GM18868 (cell line): ENCODE results near the gene LRRC8C.
"Not testable (repeated sequence)": the region's sequence is repeated elsewhere in the genome, so short reads cannot be mapped to it uniquely, and the experiment has no call there.

Source experiments
- ATAC-seq: cut with Tn5 transposase; IDR thresholded peaks from one replicate; pipeline ENCODE4 v1.9.1; 2021; ENCODE audit warnings: mild to moderate bottlenecking, moderate library complexity; ENCODE audit not compliant: unreplicated experiment

LRRC8C gene

DNA sequence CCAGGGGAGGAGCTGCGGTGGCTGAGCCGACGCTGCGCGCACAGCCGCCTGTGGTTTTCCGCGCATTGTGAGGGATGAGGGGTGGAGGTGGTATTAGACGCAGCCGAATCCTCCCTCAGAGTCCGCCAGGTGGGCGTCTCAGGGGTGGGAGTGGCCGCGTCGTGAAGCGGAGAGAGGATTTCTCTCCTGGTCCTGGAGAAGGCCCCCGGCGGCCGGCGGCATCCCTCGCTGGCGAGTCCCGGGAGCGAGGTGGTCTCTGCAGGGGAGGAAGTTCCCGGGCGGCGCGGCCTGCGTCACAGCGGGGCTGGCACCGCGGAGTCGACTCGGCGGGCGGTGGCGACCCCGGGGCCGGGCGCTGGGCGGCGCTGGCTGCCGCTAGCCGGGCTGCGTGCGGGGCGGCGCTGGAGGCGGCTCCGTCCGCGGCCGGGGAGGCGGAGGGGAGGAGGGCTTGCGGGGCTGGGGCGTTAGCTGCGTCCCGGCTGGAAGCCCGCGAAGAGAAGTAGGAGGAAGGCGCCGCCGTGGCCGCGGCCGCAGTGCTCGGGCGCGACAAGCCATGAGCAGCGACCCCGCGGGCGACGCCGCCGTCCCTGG is at the start of gene LRRC8C:
Gene LRRC8C (plus strand): TSS at position 464 of the 591 bp plus-strand sequence. CDS start 53,354 bp downstream, outside the sequence.
- peak; percentile 88 for ATAC-seq

DNA sequence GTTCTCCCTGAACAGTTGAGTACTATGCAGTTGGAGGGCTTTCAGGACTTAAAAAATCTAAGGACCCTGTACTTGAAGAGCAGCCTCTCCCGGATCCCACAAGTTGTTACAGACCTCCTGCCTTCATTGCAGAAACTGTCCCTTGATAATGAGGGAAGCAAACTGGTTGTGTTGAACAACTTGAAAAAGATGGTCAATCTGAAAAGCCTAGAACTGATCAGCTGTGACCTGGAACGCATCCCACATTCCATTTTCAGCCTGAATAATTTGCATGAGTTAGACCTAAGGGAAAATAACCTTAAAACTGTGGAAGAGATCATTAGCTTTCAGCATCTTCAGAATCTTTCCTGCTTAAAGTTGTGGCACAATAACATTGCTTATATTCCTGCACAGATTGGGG is 48.7 kb upstream of the LRRC8C start:
- no peak for ATAC-seq

DNA sequence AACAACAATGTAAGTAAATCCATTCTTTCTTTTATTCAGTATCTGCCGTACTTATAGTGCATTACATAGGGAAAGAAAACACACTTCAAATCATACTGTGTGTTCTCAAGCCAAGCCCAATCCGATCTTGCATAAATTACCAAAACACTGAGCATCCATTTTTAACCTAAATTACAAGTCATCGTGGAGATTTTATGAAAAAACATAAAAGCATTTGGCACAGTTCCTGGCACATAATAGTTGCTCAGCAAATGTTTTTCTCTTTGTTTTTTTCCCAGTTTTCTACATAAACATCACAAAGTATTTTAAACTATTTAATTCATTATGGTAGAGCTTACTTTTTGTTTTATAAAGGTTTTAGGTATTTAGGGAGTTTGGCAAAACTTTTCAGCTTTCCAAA is 48.1 kb upstream of the LRRC8C start:
- ATAC-seq, result no peak

DNA sequence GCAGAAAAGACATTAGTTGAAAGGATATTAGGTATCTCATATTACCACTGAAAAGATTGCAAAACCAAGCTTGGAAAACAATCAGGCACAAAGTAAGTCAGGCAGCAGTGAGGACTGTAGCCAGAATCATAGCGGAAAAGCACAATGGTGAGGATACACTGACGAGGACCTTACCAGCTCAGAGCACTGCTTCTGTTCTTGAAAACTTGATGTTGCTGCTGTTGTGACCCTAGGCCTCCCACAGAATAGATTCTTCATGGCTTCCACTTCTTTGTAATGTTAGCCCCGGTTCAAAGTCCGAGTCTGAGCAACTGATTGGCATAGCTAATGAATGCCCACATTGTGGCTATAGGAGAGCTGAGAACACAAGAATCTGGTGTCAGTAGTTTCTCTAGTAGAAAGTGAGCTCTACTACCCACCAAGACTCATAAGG is 45.2 kb upstream of the LRRC8C start:
- ATAC-seq, result no peak

DNA sequence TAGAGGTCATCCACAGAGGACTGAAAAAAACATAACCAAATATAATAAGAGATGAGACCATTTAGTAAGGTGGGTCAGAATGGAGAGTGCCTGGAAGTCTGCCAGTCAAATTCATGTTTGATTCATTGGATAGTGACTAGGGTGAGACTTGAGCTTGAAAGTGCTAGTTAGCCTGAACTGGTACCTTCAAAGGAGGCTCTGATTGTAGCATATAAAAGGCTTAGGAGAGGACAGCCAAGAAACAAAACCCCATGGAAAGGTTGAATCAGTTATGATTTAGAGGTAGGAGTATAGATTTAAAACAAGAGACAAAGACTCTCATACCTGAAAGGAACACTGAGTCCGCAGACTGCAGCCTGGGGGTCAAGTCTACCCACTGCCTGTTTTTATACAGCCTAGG is 44.4 kb upstream of the LRRC8C start:
- no peak for ATAC-seq

DNA sequence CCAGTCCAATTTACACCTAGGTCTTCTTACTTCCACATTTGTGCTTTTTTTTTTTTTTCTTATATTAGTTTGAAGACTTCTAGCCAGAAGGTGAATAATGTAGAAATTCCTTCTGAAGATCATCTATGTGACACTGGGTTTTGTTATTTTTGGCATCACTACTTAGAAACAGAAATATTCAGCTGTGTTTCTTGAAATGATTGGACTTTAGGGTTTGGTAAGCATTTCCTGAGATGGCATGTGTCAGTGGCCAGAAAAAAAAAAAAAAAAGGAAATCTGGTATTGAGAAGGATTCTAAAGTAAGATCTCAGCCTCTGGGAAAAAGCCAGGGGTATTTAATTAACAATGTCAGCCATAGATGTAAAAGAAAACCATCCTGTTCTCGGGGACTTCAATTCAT is 43.4 kb upstream of the LRRC8C start:
- peak; percentile 46 for ATAC-seq

DNA sequence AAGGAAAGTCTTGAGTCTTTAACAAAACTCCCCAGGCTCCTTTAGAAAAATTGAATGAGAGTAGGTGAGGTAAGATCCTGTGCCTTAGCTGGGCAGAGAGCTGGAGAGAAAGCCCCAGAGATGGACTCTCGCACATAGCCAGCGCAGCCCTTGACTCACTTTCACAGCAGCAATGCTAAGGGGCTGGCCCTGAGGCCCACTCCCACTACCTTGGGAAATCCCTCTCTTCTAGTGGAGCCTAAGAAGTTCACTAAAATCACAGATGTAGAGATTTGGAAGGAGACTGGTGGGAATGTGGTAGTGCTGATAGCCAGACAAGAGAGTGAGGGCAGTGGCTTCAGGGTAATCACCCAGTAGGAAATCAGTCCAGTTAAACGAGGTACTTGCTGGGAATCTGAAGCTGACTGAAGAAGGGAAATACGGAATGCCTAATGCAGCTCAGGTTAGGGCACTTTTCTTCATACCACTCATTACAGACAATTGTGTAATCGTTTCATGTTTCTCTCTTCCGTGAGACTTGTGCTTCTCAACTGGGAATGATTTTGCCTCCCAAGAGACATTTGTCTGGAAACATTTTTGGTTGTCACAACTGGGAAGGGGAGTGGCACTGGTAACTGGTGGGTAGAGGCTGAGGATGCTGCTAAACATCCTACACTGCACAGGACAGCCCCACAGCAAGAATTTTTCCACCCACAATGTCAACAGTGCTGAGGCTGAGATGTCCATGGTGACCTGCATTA is 42.4 kb upstream of the LRRC8C start:
- ATAC-seq, result peak; percentile 61

DNA sequence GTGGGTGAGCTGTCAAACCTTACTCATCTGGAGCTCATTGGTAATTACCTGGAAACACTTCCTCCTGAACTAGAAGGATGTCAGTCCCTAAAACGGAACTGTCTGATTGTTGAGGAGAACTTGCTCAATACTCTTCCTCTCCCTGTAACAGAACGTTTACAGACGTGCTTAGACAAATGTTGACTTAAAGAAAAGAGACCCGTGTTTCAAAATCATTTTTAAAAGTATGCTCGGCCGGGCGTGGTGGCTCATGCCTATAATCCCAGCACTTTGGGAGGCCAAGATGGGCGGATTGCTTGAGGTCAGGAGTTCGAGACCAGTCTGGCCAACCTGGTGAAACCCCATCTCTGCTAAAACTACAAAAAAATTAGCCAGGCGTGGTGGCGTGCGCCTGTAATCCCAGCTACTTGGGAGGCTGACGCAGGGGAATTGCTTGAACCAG is 40.0 kb upstream of the LRRC8C start:
- ATAC-seq, result not testable (repeated sequence)

DNA sequence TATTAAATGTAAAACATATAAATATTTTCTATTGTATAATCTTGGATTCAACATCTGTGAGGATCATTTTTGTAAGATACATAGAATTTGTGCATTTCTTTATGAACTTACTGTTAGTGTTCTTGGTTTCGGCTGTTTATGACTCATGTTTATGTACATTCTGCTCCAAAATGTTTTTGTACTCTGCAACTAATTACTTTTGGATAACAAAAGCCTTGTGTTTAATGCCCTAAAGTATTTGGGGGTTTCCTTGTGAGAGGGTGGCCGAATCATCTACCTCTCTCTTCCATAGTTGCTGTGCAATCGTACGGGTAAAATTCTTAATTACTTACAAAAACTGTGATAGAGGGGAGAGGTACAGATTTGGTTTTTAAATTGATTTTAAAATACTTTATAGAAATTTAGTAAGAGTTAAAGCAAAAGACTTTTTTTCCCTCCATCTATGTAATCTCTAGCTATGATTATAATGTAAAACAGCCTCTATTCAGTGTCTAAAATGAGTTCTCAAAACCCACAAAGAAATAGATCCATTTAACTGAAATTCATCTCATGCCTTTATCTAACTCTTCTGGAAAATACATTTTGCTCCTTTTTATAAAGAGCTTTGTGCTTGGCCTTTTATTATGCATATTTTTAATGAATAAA is 38.7 kb upstream of the LRRC8C start:
- no peak for ATAC-seq

DNA sequence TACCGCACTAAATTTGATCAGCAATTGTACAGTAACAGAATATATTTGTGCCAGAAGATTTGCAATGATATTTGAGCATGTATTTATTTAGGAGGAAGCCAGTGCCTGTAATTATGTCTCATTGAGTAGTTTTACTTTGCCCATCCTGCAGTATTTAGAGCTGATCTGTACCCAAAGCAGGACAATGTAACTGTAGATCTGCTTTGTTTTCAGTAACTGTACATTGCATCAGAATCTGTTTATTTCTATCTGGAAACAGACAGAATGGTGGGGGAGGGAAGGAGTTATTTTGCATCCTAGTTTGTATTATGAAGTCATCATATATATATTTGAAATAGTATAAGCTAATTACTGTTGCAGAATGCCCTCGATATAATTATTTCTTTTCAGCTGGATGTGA is 36.2 kb upstream of the LRRC8C start:
- ATAC-seq, result no peak

DNA sequence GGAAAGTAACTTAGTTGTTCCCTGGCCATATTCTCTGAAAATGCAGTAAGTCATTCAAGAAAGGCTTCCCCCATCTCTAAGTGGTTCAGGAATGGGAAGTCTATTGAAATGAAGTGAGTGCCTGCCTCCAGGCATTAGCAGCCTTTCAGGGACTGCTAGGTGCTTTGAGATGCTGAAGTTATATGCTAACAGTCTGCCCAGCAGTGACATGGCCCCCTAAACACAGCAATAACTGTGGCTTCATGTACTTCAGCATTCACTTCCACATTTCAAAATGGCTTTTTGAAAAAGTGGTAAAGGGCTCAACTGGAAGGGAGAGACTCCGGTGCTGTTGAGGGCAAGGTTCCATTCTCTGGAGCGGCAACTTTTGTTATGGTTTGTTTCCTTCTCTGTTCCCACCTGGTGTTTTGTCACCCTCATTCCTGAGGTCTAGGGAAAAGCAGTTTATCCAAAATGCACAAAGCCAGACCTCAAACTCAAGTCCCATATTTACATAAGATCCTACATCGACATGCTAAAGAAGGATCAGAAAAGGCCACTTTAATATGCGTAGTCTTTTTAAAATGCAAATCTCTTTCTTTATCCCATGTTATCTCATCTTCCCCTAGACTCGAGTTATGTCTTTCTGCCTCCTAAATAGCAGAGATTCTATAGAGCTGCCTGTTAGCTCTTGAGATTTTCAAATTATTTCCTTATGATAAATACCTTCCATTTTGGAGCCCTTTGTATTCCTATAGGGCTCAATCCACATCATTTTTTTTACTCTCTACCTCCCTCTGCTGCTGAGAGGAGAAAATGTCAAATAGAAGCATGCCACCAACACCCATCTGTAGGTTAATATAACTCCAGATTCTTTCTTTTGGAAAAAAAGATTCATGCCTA is 34.2 kb upstream of the LRRC8C start:
- ATAC-seq, result no peak

DNA sequence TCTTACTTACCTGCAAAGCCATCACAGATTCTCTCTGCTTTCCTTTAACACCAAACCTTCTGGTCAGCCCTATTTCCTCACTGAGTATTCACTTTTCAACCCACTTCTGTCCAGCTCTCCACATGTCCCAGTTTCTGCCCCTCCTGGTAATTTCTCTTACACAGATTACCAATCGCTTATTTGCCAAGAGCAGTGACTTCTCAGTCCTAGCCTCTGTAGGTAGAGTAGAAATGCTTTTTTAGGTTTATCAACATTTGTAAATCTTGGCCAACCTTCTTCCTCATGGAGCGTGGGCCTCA is 33.6 kb upstream of the LRRC8C start:
- no peak for ATAC-seq

DNA sequence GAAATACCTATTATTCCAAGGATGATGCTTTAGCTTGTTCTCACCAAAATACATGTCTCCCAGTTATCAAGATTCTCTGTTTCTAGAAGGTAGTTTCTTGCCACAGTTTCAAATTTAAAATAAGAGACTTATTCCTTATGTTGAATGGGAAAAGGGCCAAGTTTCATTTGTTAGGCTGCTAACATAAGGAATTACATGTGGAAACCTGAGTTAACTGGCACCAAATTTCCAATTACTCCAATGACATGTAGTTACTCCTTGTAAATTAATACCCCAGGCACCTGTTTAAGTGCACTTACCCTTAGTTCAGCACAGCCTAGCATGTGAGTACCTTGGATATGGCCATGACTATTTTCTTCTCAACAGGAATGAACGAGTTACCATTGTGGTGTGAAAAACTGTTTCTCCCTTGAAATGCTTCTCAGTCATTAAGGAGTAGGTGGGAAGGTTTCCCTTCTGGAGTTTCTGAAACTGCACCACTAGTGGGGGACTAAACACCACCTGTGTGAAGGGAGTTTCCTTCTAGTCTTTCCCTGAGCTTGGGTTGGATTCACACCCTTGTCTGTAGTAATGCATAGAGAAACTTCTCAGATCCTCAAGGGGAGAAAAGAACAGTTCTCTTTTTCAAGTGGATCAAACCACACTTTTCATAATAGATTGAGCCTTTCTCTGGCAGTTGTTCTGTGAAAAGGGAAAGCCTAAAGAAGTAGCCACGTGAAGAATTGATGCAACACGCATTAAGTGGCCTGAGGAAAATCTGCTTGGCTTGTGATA is 32.3 kb upstream of the LRRC8C start:
- ATAC-seq, result peak; percentile 71

DNA sequence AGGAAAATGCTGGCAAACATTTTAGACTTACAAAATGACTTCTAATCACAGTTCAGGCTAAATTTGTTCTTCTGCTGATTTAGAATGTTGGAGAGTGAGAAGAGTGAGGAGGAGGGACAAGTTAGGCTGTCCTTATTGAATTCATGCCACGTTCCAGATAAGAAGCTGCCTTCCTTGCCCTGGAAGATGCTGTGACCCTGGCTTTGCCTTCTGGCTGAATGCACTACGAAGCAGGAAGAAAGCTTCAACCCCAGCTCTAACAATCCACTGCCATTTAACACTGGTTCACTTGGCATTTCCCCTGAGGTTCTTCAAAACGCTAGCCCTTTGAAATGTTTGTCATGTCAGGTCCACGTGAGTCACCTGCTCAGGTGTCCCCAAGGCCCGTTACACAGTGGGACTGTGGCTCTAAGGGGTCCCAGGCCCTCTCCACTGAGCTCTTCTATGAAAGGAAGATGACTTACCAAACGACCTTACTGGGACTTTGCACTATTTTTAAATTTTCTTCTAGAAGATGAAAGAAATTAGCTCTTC is 30.0 kb upstream of the LRRC8C start:
- ATAC-seq, result no peak

DNA sequence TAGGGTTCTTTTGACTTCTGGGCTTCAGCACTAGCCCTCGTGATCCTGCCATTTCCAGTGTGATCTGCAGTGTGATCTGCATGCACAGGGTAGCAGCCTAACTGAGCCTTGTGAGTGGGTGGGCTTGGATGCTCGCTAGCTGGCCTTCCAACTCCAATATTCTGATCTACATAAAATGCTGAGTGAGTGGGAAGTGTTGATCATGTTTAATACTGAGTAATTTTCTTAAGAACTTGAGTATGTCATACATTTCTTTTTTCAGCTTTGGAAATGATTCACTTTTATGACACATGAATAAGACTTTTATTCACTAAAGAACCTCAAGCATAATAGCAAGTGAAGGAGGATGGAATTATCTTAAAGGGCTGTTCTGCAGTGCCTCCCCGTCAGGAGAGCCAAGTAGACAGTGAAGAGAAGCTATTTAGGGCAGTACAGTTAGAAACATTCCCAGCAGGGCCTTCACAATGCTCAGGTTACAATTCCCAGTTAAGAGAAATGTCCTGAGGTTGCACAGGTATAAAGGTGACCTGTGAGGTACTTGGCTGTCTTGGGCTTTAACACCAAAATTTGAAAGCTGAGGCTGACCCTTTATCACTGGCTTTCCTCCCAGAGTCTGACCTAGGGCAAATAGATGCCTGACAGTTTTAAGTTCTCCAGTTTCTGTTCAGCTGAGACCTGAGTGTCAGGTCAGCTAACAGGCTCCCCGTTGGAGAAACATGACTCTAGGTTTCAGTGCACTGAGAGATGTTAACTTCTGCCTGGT is 29.1 kb upstream of the LRRC8C start:
- no peak for ATAC-seq

DNA sequence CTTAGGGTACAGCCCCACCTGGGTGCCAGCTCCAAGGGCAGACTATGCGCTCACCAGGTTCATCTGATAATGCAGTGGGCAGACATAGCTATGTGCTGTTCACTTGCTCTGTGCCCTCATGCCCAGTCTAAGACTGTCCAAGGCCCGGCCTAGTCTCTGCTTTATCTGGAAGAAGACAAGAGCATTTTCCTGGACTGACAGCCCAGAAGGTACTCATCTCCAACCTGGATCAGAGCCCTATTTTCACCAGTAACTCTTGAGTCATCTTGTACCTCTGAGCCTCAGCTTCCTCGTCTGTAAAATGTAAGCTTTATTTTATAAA is 28.5 kb upstream of the LRRC8C start:
- no peak for ATAC-seq

DNA sequence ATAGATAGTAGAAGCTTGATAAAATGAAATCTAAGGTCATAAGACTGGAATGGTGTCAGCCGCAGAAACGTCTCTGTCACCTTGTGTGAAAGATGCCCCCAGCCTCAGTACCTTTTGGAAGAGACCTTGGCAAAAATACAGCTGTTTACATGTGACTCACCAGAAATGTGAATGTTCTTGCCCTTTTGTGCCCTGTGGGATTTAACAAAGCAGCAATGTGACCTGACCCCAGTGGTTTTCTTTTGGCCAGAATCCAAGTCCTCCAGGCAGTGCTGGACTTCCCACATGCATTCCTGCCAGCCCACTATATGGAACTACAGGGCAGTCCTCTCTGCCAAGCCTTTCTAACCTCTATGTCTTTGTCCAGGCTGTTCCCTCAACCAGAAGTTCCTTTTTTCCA is 27.2 kb upstream of the LRRC8C start:
- no peak for ATAC-seq

DNA sequence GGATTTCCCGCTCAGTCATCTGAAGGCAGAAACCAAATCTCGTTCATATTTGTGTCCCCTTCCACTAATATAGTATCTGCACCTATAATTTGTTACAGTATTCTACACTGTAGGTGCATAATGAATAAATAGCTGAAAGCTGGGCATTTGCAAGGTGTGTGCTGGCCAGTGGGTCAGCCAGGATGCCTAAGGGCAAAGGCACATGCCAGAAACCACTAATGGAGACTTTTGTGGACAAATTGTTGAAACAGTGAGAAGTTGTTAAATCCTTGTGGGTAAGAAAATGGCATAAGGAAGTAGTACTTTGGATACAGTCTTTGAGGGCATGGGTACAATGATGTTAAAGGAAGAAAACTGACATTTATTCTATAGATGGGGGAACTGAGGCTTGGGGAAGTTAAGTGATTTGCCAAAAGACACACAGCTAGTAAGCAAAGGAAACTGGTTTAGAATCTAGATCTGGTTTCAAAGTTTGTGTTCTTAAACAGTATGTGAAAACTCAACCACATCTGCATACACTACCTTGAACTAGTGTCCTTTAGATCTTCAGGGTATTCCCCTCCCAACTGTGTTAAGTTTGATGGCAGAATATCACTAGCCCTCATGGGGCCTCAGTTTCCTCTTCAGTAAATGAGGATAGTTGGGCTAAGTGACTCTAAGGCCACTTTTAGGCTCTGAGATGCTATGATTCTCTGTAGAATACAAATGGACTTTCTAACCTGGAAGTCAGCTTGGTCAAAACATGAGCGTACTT is 26.5 kb upstream of the LRRC8C start:
- no peak for ATAC-seq

DNA sequence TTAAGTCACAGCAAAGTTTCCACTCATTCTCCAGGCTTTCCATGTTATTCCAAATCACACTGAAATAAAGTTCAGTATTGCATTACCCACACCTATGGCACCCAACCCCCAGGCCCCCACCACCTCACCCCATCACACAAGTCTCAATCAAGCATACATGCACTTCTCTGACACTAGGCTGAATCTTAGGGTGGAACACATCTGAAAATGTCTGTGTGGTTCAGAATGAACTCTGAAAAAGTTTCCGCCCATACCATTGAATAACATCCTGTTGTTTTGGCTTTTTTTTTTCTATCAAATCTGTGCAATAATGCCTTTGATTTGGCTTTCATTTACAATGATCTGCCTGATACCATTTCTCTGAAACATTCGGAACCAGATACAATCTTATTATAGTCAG is 25.8 kb upstream of the LRRC8C start:
- ATAC-seq, result no peak
